Umbilical cord (tissue), 2 donors: ENCODE results near the gene ZSCAN21. TPM values are rescaled to one million over a fixed set of nuclear protein-coding genes. Genes with fewer than 3 reads are reported as not detected.

Experiments
- DNase-seq: peaks from one replicate; pipeline ENCODE4 v3.0.0-alpha.2; 2015; ENCODE audit warnings: low spot score
- total RNA-seq: library from RNA; depleted of rRNA; stranded (reverse); fragments of >200 nt; gene quantifications from one replicate; pipeline ENCODE4 v1.2.3, GENCODE V29; 2014; ENCODE audit warnings: low replicate concordance; ENCODE audit not compliant: insufficient read depth

Gene ZSCAN21
- total RNA-seq, 1 donor from 2014 or later: 7.0 TPM

DNA sequence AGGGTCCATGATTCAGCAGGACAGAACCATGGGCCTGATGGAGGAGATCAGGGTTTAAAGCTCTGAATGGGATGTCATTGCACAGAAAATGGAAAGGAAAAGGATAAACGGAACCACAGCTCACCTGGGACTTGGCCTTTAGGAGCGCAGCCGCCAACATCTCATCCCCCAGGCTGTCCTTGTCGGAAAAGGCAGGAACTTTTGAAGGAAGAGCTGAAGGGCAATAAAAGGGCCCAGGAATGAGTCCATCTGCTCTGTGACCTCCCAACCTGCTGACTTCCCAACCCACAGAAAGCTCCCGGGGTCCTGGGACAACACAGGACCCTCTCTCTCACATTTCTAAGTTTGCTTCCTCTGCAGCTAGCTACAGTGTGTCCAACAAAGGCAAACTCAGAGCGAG is 25.8 kb downstream of the ZSCAN21 start:
- no peak for DNase-seq

DNA sequence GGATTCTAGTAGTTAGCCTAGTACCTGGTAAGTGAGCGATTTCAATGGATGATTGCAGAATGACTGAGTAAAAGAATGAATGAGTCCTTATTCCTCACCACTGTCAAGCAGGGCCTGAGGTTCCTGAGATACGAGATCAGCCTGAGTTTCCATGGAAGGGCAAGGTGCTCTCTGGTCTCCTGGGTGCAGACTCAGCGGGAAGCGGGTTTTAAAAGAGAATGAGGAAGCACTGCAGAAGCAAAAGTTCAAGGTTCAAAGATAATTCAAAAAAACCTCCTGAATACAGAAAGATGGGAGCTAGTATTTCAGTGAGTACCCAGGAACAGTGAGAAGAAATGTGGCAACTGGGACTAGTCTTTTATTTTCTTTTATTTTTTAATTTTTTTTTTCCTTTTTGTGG is 27.6 kb downstream of the ZSCAN21 start:
- DNase-seq: no peak

DNA sequence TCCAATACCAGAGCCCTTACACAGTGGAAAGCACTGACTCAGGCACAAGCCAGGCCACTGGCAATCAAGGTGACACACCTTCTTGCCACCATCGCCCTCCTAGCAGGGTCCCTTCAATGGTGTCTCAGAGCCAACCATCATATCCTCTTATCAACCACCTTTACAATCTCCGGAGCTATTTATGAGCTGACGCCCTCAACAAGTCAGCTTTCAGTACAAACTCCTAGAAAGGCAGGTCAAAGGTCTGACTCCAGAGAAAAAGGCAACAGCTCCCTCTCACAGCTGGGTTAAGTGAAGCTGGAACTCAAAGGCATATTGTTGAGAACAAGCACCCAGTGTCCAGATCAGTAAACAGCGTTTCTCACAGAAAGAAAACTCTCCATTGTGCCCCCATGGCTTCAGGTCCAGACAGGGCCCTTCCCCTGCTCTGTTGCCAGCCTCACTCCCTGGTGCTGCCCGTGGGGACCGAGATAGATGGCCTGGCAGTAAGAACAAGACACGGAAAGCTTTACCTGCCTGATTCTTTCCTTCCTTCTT is 29.5 kb downstream of the ZSCAN21 start:
- DNase-seq: no peak

DNA sequence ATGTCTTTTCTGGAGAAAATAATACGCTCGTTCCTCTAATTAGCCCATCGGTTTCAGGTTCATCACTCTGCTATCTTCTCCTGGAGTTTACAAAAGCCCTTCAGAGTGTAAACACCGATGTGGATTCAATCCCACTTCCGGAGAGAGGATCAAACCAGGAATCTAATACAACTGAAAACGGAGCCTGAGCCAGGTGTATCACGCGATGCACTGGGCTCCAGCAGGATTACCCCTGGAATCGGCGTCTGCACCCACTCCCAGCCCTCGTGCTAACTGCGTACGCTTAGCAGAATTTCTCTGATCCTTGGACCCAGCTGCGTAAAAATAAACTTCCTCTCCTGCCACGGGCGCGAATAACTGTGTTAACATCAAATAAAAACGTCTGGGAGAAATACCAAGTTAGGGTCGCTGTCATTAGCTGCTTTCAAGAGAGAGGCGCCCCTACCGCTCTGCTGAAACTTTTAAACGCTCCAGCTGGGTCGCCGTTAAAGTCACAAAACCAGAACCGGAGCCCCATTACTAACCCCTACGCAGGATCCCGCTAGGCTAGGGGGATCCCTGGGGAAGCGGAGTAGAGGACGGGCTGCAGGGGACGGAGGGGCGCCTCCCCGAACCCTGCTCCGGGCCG is 31.4 kb downstream of the ZSCAN21 start:
- no peak for DNase-seq

DNA sequence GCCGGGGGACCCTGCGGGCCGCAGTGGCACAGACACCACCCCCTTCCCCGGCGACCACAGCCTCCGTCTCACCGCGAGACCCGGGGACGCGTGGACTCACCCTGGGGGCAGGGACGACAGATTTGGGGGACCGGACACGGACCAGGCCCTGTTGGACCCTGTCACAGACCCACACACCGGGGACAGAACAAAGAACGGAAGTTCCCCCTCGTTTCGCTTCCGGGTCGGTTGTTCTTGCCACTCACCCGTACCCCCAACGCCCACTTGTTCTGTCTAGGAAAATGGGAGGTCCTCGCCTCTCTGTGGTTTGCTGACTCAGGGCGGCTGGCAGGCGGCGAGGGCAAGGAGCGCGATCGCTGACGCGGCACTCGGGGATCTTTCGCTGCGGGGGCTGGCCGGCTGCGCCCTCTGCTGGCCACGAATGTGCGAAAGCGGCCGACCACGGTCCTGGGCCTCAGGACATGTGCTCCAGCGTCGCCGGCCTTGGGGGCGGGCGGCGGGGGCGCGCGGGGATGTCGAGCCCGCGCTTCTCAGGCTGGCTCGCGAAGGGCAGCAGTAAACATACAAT is 32.0 kb downstream of the ZSCAN21 start, which contains the start of gene ZNF3:
Gene ZNF3 (minus strand): TSS at position 189 of the 568 bp plus-strand sequence. CDS start 4,366 bp downstream, outside the sequence.
- peak; percentile 99 for DNase-seq

DNA sequence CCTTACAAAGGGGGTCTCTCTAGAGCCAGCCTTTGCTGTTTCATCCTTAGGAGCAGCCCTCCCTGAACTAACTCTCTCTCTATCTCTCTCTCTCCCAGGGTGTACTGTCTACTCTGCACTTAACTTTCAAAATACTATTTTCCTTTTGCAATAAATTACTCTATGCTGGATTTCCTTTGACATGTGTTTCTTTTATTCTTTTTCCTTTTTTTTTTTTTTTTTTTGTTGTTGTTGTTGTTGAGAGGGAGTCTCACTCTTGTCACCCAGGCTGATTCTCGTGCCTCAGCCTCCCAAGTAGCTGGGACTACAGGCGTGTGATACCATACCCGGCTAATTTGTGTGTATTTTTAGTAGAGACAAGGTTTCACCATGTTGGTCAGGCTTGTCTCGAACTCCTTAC is 33.4 kb downstream of the ZSCAN21 start:
- no peak for DNase-seq

DNA sequence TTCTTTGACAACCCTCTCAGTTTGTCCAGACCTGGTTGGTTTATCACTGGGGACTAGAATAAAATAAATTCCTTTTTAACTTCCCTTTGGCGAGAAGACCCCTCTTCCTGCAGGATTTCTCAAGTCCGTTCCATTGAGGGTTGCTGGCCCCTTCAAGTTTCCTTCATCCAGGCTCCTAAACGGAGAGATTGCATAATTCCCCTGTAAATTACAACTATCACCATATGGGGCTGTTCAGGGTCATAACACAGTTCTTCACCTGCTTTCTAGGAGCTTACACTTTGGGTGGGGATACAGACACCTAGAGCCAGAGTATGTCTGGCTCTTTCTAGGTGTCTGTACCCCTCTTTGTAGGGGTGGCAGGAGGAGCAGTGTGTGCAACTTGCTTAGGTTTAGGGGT is 35.9 kb downstream of the ZSCAN21 start:
- DNase-seq: no peak

DNA sequence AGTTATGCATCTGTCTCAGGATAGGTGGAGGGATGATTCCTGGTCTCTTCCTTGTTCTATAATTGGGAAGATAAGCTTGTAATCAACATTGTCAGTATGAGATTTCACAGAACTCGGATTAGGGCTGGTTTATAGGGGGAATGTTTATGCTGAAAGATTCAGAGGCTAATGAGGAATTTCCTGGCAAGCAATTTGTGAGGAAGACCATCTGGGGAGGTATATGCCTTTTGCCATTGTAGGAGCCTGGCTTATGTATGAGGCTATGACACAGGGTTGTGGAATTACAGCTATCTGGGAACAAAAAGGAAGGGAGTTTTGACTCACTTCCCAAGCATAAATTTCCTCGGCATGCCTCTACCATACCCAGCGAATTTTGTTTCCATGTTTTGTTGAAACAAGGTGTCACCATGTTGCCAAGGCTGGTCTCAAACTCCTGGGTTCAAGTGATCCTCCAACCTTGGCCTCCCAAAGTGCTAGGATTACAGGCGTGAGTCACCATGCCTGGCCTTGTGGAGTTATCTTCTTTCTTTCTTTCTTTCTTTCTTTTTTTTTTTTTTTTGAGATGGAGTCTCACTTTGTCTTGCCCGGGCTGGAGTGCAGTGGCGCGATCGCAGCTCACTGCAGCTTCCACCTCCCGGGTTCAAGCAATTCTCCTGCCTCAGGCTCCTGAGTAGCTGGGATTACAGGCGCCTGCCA is 37.6 kb downstream of the ZSCAN21 start:
- peak; percentile 96 for DNase-seq

DNA sequence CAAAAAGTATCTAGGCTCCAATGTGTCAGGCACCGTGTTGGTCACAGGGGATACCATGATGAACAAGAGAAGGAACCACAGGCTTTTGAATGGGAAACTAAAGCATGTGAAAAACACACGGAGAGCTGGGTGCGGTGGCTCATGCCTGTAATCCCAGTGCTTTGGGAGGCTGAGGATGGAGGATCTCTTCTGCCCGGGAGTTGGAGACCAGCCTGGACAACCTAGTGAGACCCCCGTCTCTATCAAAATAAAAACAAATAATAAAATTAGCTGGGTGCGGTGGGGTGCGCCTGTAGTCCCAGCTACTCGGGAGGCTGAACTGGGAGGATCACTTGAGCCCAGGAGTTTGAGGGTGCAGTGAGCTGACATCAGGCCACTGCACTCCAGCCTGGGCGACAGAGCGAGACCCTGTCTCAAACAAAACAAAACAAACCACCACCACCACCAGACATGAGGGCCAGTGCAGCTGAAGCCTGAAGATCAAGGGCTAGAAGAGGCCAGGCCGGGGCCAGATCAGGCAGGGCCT is 38.6 kb downstream of the ZSCAN21 start:
- no peak for DNase-seq

DNA sequence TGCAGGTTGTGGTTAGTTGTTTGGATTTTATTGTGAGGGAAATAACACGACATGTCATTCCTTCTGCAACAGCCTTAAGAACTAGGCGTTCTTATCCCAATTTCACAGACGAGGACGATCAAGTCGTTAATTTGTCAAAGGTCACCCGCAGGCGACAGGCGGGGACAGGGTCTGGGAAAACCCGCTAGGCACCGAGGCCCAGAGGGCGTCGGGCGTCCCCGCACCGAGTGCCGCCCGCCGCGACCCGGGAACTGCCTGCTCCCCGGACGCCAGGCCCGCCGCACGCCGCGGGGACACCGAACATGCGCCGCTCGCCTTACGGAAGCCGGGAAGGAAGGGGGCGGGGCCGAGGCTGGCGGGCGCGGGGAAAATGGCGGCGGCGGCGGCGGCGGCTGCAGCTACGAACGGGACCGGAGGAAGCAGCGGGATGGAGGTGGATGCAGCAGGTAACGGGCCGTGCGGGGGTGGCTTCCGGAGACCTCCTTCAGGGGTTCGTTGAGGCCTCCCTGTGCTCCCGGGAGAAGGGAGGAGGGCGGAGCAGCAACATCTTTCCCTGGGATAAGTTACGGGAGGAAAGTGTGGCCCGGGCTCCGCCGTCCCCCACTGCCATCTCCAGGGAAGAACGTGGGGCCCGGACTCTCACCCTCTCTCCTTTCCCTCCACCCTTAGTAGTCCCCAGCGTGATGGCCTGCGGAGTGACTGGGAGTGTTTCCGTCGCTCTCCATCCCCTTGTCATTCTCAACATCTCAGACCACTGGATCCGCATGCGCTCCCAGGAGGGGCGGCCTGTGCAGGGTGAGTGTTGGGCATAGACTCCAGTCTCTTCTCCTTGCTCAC is 39.3 kb downstream of the ZSCAN21 start, which contains the start of gene COPS6:
Gene COPS6 (plus strand): TSS at position 349 of the 837 bp plus-strand sequence. CDS start 22 bp downstream, at position 371.
- peak; percentile 78 for DNase-seq

DNA sequence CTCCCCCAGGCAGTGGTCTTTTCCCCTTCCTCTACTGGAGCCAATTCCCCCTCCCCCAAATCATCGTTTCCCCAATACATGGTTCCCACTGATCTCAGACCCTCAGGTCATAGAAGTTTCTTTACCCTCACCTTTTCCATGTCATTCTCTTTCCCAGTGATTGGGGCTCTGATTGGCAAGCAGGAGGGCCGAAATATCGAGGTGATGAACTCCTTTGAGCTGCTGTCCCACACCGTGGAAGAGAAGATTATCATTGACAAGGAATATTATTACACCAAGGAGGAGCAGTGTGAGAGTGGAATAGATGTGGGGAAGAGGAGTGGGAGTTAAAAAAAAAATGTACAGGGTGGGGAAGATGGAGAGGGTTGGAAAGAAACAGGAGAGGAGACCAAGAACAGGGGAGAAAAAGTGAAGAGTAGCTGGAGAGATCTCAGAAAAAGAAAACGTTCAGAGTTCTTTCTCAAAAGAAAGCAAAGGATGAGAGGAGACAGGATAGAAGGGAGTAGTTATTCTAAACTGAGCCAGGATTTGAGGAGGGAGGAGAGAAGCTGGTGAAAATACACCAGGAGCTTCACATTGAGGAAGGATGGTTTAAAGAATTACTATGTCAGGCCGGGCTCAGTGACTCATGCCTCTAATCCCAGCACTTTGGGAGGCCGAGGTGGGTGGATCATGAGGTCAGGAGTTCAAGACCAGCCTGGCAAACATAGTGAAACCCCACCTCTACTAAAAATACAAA is 40.1 kb downstream of the ZSCAN21 start:
- peak; percentile 62 for DNase-seq

DNA sequence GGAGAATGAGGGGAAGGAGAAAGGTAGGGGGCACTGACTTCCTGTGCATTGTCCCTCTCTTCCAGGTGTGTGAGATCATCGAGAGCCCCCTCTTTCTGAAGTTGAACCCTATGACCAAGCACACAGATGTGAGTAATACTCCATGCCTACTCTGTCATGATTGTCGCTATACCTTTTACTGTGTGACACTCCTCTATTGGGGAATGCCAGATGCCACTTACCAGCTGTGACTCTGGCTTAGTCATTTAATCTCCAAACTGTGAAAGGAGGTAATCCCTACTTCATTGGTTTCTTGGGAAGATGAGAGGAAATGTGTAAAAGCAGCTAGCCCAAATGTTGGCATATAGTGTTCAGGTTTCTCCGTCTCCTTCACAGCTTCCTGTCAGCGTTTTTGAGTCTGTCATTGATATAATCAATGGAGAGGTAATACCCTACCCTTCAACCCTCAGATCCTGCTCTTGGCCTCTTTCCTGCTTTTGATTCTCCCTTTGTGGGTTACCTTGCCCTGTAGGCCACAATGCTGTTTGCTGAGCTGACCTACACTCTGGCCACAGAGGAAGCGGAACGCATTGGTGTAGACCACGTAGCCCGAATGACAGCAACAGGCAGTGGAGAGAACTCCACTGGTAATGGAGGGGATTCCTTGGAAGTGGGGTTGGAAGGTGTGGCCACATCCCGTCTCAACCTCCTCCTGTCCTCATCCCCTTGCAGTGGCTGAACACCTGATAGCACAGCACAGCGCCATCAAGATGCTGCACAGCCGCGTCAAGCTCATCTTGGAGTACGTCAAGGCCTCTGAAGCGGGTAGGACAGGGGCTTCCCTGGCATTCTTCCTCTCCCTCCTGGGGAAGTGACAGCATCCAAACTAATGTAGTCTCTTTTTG is 41.2 kb downstream of the ZSCAN21 start:
- no peak for DNase-seq

DNA sequence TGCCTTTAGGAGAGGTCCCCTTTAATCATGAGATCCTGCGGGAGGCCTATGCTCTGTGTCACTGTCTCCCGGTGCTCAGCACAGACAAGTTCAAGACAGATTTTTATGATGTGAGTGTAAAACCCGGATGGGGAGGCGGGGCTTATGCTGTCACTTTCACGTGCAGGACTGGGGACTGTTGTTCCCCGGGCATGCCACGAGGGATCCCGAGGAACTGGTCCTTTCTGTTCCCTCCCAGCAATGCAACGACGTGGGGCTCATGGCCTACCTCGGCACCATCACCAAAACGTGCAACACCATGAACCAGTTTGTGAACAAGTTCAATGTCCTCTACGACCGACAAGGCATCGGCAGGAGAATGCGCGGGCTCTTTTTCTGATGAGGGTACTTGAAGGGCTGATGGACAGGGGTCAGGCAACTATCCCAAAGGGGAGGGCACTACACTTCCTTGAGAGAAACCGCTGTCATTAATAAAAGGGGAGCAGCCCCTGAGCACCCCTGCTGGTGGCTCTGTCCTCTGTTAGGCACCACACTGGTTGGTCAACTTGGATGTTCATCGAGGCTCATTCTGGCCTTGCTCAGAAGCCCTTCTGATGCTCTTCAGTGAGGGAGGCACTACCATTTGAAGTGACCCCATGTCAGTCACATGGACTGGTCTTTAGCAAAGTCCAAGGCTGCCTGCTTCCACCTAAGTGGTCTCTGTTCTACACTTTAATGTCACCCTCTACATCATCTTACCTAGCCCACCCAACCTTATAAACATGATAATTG is 42.0 kb downstream of the ZSCAN21 start:
- no peak for DNase-seq

DNA sequence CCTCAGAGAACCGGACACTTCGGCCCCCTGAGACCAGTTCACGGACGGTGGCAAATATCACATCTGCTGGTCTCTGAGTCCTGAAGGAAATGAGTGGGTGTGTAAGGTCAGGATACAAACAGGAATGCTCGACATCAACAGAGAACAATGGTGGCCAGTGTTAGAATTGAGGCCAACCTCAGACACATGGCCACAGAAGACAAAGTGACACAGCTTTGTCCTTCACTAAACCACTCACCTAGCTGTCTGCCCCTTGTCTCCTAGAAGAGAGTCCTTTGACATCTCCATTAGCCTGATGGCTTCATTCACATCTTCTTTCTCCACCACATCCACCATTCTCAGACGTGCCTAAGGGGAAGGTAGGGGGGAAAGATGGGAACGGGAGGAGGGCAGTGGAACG is 43.5 kb downstream of the ZSCAN21 start:
- DNase-seq: no peak

DNA sequence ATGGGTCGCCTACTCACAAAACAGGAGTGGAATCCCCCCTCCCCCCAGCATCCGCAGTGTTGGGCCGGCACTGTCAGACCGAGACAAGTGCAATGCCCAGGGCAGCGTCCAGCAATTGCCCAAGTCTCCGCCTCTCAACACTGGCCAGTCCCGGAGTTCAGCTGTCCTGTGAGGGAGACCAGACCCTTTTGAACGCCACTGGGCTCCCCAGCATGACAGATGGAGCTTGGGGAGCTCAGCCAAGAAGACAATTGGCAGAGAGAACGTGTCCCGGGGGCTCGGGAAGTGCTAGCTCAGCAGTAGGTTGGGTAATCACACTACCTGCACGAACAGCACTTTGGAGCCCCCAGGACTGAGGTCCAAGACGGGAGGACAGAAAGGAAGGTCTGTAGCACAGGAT is 43.9 kb downstream of the ZSCAN21 start:
- no peak for DNase-seq

DNA sequence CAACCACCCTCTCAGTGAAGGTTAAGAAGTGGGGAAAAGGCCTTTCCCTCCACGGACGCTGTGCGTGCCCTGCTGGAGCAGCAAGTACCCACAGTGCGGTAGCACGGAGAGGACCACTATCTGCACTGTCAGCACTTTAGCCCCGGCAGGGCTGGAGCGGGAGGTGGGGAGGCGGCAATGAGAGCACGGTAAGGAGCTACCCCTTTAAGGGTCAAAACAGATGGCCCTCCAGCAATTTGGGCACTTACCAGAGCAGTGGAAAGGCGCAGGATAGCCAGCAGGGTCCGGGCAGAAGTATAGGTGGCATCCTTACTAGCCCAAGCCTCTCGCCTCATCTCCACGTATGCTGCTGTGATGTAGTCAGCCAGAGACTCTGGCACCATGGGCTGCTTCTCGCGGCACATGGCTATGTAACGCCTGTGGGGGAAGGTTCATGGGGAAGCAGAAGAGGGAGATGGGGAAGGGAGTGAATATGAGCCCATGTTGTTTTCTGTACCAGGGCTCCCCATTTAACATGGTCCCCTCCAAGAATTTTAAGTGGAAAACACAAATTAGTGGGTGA is 44.4 kb downstream of the ZSCAN21 start:
- no peak for DNase-seq

DNA sequence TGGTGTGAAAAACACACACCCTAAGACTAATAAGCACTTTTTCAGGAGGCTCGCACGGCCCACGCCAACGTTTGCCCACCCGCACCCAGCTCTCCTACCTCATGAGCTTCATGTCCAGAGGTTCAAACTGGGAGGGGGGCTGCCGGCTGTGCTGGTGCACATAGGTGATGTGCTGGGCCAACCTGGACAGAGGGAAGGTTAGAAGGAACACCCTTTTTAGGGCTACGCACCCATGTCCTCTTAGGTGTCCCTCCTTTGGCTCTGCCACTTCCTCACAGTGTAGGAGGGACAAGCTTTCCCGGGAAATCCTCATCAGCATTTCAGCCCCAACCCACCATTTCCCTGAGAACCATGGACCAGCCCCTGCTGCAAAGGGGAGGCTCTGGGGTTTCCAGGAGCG is 45.7 kb downstream of the ZSCAN21 start:
- no peak for DNase-seq

DNA sequence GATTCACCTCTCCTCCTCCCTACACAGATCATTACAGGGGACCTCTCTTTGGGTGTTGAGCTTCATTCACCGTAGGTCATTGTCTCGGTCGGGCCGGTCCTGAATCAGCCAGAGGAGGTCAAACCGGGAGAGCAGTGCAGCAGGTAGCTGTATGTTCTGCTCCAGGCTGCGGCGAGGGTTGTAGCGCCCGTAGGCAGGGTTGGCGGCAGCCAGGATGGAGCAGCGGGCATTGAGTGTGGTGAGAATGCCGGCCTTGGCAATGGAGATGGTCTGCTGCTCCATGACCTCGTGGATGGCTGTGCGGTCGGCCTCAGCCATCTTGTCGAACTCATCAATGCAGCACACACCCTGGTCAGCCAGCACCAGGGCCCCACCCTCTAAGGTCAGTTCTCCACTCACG is 46.1 kb downstream of the ZSCAN21 start:
- DNase-seq: no peak

DNA sequence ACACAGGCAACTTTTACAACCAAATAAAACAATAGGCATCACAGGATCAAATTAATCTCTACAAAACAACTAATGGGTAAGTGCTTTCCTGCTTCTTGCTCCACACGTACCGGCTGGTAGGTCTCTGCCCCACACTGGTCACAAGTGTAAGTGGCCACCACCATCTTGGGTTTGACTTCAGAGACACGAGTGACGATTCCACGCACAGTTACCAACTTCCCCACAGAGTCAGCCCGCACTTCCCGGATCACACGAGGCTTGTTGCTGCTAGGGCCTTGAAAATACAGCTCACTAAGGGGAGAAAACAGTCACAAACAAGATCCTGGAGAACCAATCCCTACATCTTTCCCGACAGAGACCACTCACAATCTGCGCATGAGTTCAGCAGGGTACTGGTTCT is 49.3 kb downstream of the ZSCAN21 start:
- no peak for DNase-seq
